C4-2B (cell line): Measurements from ENCODE around the gene MRPS18B.

ENCODE experiments used
- H3K27ac ChIP-seq: fragments of 450-650 bp; 2 replicates; pipeline ENCODE4 v1.5.1; 2017
- CTCF ChIP-seq: fragments of 450-650 bp; conservative IDR thresholded peaks from 2 replicates; pipeline ENCODE4 v1.5.1; 2017; ENCODE audit warnings: mild to moderate bottlenecking
- ZFX ChIP-seq: fragments of 450-650 bp; IDR thresholded peaks from 2 replicates; pipeline ENCODE4 v1.6.1; 2017

The MRPS18B gene

GRCh38 chr6:30644769-30645168 is 27.1 kb downstream of the MRPS18B start:
- TF ChIP-seq ZFX (no peak), CTCF (no peak)
- no peak overlapping the region for H3K27ac ChIP-seq

- H3K27ac ChIP-seq, result no peak overlapping the region; the same call in 1 of the 2 replicates
Measured at GRCh38 chr6:30645989-30646388, 28.3 kb downstream of the MRPS18B start.

GRCh38 chr6:30646450-30647241 is 29.0 kb downstream of the MRPS18B start, which contains the start of gene C6orf136:
Gene C6orf136 (plus strand): TSS chr6:30647133. CDS start chr6:30647232, 99 bp downstream.
- peak within 1 kb of the TSS; percentile 99 for H3K27ac ChIP-seq
- TF ChIP-seq CTCF (no peak), ZFX (no peak)

More at GRCh38 chr6:30645989-30646388, 28.3 kb downstream of the MRPS18B start:
- TF ChIP-seq CTCF (no peak), ZFX (no peak)

GRCh38 chr6:30647242-30648116 is 29.8 kb downstream of the MRPS18B start:
- TF ChIP-seq ZFX (peak; percentile 82), CTCF (no peak)
- peak overlapping the region; percentile 99 for H3K27ac ChIP-seq

- H3K27ac ChIP-seq, result no peak overlapping the region
- TF ChIP-seq CTCF (no peak), ZFX (no peak)
Measured at GRCh38 chr6:30651143-30651542, 33.5 kb downstream of the MRPS18B start.

- TF ChIP-seq CTCF (no peak), ZFX (no peak)
- H3K27ac ChIP-seq, result no peak overlapping the region
Measured at GRCh38 chr6:30654798-30655742, 37.4 kb downstream of the MRPS18B start.
